GM15510 (cell line): Measurements from ENCODE around the gene MTSS2.

Source experiments
- POLR2A ChIP-seq: IDR thresholded peaks from 3 replicates; pipeline ENCODE4 v1.6.1; 2011; ENCODE audit warnings: borderline replicate concordance; ENCODE audit not compliant: insufficient read length; ENCODE audit errors: extremely low read depth

MTSS2 gene

DNA sequence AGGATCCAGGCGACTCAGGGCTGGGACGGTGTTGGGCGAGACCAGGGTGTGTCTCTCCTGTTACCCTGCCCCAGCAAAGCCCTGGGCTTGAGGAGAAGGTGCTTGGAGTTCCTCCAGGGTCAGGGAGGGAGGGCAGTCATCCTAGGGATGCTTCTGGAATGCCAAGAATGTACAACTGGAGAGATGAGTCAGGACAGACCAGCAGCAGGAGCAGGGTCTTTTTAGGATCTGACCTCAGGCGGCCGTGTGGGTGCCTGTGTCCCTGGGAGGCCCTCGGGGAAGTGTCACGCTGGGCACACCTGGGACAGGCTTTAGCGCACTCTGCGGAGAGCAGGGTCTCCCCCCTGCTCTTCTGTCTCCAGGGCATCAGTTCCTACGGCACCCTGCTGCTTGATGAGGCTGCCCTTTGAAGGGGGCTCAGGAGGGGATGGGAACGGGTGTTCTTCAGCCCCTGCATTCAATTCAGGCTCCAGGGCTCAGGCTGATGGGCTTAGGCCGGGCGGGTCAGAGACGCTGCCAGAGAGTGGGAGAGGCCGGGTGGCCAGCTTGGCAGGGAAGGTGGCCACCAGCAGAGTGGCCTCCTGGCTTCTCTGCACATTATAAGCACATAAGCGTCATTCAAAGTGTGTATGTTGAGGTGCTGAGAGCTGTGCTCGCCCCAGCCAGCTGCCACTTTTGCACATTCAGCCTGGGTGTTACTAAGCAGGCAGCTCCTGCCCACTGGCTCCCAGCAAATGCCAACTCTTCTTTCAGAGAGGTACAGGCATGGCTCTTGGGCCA lies 8.4 kb upstream of the MTSS2 start:
- no peak for TF ChIP-seq POLR2A

DNA sequence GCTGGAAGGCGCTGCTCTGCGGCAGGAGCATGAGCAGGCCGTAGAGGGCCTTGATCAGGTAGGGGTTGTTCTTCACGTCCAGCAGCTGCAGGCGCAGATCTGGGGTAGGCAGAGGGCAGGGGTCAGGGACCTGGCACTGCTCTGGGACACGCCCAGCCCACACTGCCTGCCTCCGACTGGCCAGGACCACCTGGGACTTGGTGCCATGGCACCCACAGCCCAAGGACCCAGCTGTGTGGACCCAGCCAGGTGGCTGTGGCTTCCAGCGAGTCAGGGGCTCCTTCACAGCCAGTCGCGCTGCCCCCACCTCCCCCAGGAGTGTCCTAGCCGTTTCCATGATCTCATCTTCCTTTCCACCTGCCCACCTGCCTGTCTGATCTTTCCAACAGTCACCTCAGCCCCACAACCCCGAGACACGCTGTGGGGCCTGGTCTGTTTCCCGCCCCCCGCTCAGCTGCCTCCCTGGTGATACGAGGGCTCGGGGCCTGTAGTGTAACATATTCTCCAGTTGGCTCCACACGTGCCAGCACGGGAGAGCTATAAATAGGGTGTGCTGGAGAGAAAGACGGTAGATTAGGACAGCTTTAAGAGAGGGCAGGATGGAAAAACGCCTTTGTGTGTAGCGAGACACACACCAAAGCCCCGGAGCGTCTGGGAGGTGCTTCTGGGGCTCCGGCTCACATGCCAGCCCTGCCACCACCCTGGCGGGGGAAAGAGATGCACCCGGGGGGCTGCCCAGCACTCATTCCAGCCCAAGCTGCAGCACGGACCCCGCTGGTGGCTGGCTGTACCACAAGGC lies 7.2 kb upstream of the MTSS2 start:
- TF ChIP-seq POLR2A = no peak

DNA sequence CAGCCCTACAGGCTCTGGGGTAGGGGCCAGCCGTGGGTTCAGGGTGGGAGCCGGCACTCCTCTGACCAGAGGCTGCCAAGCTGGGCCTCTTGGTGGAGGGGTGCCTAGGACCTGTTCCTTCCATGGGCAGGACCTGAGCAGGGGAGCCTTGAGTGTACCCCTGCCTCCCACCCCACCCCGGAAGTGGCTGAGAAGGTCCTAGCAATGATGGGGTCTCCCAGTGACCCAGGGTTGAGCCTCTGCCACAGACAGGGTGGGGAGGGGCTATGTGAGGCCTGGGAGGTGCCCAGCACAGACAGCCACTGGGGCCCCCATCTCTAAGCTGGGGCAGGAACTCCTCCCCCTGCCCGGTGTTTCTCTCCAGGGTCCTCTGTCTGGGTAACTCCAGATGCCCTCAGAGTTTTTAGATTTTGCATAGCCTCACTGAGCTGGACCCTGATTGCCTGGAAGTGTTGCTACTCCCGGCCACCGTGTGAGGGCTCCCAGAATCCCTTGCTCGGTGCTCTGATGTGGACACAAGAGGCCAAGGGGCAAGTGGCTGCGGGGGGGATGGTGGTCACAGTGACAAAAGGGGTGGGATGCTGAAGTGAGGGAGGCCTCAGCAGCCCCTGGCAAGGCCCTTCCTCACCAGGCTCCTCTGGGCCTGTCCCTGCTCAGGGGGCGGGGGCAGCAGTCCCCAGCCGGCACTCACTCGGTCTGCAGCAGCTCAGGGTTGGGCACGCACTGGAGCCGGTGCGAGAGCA lies 6.4 kb upstream of the MTSS2 start:
- no peak for TF ChIP-seq POLR2A

DNA sequence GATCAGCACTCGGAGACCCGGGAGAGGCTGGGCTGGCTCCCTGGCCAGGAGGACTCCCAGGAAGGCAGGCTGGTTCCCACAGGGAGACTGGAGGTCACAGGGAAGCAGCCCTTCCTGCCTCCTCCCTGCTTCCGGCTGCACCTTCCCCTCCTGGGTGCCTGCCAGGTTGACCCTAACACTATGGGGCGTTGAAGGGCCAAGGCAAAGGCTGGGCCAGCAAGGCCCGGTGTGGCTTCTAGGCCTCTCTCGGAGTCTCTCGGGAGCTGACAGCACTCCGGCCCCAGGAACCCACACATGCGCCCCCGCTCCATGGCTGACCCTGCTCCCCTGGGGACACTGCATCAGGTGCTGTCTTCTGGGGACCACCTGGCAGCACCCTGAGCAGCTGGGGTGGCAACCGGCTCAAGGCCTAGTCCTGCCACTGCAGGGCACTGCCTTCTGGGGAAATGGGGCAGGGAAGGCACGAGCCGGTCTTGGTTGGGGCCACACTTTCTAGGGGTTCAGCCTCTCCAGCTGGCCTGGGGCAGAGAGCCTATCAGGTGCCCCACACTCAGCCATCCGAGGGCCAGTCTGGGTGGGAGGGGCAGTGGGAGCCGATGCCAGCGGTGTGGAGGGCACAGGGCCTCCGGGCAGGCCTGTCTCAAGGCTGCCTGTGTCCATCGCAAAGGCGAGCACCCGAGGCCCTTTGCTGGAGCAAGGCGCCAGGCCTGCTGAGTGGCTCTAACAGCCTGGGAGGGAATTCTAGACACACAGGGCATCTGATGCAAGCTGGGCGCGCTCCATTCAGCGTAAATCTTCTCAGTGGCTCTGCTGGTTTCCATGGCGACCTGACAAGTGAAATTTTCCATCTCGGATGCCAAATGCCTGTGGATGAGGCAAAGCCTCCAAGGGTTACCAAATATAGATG lies 5.6 kb upstream of the MTSS2 start:
- no peak for TF ChIP-seq POLR2A

DNA sequence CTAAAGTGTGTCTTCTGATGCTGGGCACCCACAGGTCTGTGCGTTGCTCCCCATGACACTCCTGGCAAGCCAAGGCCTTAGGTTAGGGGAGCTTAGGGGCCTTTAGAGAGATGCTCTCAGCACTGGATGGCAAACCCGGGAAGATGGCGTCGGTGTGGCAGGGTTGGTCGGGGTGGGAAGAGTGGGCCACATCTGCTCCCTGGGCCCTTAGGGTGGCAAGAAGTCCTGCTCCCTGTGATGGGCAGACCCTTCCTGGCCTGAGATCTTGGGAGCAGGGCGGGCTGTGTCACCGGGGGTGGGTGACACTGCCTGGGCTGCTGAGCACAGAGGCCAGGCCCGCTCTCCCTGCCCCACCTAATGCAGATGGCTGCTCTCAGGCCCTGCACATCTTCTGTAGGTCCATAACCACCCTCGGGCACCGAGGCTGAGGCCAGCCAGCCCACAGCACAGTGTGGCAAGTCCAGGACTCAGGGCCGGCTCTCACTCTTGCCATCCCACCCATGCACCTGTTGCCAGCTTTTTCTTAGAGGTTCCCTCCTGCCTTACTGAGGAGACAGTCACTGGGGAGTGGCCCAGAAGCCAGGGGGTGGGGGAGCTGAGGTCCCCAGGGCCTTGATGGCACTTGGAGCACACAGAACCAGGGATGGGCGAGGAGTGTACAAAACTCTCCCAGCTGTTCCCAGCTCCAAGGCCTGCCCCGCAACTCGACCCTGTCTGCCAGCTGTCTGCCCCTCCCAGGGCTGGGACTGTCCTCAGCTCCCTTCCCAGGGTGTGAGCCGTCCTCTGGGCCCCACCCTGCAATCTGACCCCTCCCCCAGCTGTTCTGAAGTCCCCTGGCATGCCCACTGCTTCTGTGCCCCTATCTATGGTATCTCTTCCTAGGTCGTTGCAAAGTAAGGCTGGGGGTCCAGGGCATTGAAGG lies 4.4 kb upstream of the MTSS2 start:
- TF ChIP-seq POLR2A = no peak

DNA sequence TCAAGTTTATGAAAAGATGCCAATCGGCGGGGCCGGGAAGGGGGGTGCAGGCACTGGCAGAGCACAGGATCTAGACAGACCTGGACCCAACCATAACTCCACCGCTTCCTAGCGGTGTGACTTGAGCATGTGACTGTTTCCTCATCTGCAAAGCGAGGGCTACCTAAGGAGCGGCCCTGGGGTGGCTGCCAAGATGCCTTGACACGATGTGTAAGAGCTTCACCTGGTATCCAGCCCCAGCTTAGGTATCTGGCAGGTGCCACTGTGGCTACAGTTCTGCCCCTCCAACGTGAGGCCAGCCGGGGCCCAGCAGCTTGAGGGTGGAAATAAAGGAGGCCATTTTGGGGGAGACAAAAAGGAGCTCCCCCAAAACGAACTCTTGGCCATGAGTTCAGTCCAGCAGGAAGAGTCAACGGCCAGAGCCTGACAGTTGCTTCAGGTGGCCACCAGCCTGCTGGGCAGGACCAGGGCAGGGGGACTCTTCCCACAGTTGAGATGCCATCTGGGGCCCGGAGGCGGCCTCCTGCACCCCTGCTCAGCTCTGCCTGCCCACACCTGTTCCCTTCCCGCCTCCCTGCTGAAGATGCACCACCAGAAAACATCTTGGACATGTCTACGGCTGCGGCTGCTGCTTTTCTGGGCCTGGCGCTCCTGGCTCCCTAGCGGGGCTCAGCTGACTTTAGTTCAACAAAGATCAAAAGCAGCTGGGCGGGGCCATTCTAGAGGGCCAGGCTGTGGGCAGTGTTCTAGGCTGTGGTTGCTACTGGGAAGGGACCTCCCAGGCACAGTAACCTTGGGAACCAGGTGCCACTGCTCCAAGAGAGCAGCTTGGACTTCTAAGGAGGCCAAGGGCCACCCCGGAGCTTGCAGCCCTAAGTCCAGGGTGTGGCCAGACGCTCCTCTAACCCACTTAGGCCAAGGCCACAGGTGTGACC lies 3.4 kb upstream of the MTSS2 start:
- no peak for TF ChIP-seq POLR2A

DNA sequence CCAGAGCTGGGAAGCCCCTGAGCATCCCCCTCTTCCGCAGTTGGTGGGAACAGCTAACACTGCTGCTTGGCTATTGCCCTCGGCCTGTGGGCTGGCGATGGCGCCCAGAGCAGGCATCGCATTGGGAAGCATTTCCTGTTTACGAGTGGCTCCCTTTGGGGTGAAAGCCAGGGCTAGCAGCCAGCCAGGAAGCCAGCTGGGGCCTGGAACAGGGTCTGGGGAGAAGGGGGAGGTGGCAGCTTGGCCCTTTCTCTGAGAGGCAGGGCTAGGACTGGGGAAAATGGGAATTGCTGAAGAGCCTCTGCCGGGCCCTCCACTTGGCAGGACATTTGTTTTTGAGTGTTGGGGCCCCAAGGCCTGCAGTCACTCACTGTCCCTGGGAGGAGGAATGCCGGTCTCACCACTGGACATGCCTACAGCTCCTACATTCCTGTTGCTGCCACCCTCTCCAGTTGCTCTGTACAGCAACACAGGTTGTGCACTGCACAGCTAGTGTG lies 2.4 kb upstream of the MTSS2 start:
- no peak for TF ChIP-seq POLR2A

DNA sequence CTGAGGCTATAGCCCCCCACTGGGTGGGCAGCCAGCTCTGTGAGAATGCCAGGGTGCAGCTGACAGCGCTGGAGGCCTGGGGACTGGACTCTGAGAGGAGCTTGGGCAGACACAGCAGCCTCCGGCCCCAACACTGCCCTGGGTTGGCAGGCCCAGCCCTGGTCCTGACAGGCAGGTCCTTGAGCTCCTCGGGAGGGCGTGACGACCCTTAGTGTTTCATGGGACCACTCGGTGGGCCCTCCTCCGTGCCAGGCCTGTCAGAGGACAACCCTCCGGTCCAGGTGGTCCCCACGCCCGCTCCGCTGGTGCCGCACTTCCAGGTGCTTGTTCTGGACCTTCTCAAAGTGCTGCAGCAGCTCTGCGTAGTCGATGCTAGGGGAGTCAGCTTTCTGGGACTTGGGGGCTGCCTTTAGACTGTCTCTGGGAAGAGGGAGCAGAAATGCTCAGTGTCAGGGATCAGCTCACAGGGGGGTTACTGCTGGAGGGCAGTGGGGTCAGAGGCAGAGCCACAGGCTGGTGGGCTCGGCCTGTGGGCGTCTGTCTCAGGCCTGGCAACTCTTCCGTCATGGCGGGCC lies 1.9 kb upstream of the MTSS2 start:
- TF ChIP-seq POLR2A = no peak

DNA sequence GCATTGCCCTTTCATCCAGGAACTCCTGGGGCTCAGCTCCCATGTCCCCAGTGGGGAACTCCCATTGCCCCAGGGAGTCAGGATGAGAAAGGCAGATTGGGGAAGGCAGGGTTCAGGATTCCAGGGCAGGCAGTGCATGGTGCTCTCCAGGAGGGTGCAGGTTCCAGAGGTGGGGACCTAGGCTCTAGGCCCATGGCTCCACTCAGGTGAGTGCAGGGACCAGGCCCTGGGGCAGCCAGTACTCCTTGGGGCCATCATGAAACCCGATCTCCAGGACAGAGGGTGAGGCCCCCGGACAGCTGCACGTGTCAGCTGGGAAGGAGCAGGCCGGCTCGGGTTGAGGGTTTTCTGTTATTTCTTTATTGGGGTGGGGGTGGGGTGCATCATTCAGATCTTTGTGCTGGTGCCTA lies 1.3 kb upstream of the MTSS2 start:
- TF ChIP-seq POLR2A = no peak

DNA sequence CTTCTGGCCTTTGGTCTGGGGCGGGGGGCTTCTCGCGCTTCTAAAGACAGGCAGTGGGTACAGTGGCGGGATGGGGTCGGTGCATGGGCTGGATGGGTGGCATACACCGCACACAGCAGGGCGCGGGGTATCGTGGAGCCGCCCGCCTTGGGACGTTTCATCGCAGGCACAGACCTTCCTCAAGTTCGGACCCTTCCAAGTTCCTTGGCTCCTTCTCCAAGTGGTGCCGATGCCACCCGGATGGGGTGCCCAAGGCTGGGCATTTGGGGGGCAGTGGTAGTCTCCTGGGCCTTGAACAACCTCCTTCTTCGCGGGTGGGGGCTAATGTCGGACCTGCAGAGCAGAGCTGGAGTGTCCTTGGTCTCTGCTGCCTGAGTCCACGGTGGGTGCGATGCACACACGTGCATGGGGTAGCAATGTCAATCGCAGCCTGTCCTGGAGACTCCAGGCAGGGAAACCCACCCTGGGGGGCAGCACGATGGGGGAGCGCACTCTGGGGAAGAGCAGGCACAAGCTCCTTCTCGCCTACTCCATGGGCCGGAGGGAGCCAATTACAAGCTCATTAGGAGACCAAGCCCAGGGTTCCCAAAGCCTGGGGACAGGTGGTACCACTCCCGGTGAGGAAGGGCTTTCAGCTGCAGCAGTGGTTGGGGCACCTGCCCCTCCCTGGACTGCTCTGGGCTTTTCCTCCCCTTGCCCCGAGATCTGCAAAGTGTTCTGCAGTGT lies 686 bp upstream of the MTSS2 start:
- no peak for TF ChIP-seq POLR2A
